PFSK-1 (cell line): ENCODE data around the gene DAAM2.

ENCODE experiments used
- FOXP2 ChIP-seq: optimal IDR thresholded peaks from 2 replicates; pipeline ENCODE3; 2011; ENCODE audit warnings: borderline replicate concordance, control low read depth, inconsistent platforms; ENCODE audit not compliant: insufficient read depth; ENCODE audit errors: extremely low read length, extremely low read depth
- POLR2AphosphoS5 ChIP-seq: IDR thresholded peaks from 2 replicates; pipeline ENCODE4 v1.6.1; 2012; ENCODE audit warnings: low read depth, mild to moderate bottlenecking, control low read depth, low read length, moderate library complexity
- REST ChIP-seq, 2 experiments: IDR thresholded peaks; 2 replicates each; pipeline versions ENCODE4 v1.6.1 to v1.8.0; 2011 to 2012; ENCODE audit warnings: low read depth in 2 of 2, low read length in 2 of 2, control low read depth in 1 of 2, inconsistent platforms in 1 of 2, mild to moderate bottlenecking in 1 of 2, moderate library complexity in 1 of 2; ENCODE audit not compliant: insufficient read depth in 1 of 2
- SIN3A ChIP-seq: IDR thresholded peaks from 2 replicates; pipeline ENCODE4 v1.6.1; 2012; ENCODE audit warnings: mild to moderate bottlenecking, low read length, moderate library complexity, borderline replicate concordance; ENCODE audit not compliant: insufficient read depth
- TAF1 ChIP-seq: IDR thresholded peaks from 2 replicates; pipeline ENCODE4 v1.6.1; 2012; ENCODE audit warnings: low read length, control low read depth, borderline replicate concordance; ENCODE audit not compliant: insufficient read depth

Gene DAAM2

DNA sequence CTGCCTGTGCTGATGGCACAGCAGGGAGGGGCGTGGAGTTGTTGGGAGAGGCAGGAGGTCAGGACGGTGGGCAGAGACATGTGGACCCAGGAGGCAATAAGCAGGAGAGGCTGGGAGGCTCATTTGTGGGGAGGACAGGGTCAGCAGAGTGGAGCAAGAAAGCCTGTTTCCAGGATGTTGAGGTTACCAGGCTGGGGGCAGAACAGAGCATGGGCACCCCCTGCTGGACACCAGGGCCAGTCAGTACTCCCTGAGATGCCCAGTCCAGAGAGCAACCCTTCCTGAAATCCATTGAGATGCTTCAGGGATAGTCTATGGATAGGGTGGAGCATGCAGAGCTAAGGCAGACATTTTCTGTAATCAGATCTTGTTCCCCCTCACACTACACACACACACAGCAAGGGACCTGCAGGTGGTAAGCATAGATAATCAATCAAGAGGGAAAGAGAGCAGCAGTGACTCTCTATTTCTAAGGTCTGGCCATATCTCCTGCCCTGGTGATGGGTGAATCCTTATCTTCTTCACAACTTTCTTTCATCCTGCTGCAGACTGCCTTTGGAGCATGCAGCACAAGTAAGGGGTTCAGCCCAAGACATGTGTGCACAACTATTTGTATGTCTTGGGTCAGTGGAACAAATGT lies 100.4 kb downstream of the DAAM2 start:
- TF ChIP-seq TAF1 (no peak), SIN3A (no peak), REST (IDR thresholded peaks at IDR 0.05; ENCODE audit: insufficient read depth in 1 of 2, low read depth in 2 of 2, low read length in 2 of 2) (no peak), POLR2AphosphoS5 (no peak), FOXP2 (no peak)

DNA sequence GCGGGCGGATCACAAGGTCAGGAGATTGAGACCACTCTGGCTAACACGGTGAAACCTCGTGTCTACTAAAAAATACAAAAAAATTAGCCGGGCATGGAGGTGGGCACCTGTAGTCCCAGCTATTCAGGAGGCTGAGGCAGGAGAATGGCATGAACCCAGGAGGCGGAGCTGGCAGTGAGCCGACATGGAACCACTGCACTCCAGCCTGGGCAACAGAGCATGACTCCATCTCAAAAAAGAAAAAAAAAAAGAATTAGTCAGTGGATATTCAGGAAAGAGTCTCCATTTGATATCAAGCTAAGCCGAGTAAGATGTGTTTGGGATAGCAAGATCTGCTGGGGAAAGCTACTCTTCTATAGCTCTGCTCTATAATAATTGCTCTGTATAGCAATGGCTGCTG lies 101.1 kb downstream of the DAAM2 start:
- no peak for TF ChIP-seq REST (IDR thresholded peaks at IDR 0.05; ENCODE audit: insufficient read depth in 1 of 2, low read depth in 2 of 2, low read length in 2 of 2)
- TF ChIP-seq TAF1 = no peak
- no peak for TF ChIP-seq SIN3A
- TF ChIP-seq FOXP2 = no peak
- TF ChIP-seq POLR2AphosphoS5 = no peak

- TF ChIP-seq SIN3A = no peak
- TF ChIP-seq REST (IDR thresholded peaks at IDR 0.05; ENCODE audit: insufficient read depth in 1 of 2, low read depth in 2 of 2, low read length in 2 of 2) = no peak
- TF ChIP-seq FOXP2 = no peak
- TF ChIP-seq POLR2AphosphoS5 = no peak
- TF ChIP-seq TAF1 = no peak
These were observed 104.5 kb downstream of the DAAM2 start for GRCh38 chr6:39896701-39897100.

GRCh38 chr6:39897698-39898097 lies 105.5 kb downstream of the DAAM2 start:
- no peak for TF ChIP-seq POLR2AphosphoS5
- no peak for TF ChIP-seq TAF1
- no peak for TF ChIP-seq FOXP2
- no peak for TF ChIP-seq REST (IDR thresholded peaks at IDR 0.05; ENCODE audit: insufficient read depth in 1 of 2, low read depth in 2 of 2, low read length in 2 of 2)
- no peak for TF ChIP-seq SIN3A
